Smooth muscle cell of the brain vasculature (primary cell): Measurements from ENCODE around the gene FBN2.
A peak's percentile ranks its signal among the peaks of the same experiment; 100 is the strongest.
"Not testable (repeated sequence)": the region's sequence is repeated elsewhere in the genome, so short reads cannot be mapped to it uniquely, and the experiment has no call there.

ENCODE experiments used
- DNase-seq: peaks from one replicate; pipeline ENCODE4 v3.0.0-alpha.2; 2012; ENCODE audit warnings: low read depth, low spot score

Gene FBN2

DNA sequence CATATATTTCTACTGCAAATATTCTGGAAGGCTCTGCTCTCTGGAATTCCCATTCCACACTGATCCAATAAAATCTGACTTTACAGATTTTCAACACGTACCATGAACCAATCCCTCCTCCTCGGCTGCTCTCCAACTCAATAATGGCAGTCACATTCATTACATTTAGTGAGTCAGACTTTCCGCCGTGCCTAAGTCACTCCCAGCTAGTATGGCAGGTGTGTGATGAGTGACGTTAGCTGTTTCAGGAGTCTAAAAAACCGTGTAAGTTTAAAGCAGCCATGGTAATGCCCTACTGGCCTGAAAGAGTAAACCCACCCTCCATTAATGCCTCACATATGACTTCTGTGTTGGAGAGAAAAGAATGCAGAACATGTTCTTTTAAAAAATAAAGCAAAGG lies 3.3 kb downstream of the FBN2 start:
- DNase-seq = no peak

DNA sequence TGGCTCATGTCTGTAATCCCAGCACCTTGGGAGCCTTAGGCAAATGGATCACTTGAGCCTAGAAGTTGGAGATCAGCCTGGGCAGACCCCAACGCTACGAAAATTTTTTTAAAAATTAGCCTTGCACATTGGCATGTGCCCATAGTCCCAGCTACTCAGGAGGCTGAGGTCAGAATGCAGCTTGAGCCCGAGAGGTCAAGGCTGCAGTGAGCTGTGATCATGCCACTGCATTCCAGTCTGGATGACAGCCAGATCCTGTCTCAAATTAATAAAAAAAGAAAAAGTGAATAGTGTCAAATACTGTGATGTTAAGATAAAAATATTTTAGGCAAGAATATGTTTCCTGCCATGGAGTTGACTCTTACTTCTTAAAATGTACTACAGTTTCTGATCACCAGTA lies 5.3 kb downstream of the FBN2 start:
- DNase-seq = no peak

DNA sequence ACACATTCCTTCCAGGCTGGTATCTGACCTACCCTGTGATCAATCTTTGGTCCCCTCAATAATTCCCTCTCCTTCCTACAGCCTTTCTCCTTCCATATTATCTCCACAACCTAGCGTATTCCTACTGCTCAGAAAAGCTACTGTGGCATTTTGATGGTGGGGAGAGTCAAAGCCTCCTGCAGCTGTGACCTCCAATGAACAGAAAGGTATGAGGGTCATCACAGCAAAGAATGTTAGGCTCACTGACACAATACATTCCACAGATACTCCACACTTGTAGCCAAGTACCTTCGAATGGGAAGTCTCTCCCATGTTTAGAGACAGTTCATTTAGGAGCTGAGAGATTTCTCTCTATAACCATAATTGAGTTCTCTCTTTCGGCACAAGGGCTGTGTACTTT lies 5.9 kb downstream of the FBN2 start:
- DNase-seq = no peak

DNA sequence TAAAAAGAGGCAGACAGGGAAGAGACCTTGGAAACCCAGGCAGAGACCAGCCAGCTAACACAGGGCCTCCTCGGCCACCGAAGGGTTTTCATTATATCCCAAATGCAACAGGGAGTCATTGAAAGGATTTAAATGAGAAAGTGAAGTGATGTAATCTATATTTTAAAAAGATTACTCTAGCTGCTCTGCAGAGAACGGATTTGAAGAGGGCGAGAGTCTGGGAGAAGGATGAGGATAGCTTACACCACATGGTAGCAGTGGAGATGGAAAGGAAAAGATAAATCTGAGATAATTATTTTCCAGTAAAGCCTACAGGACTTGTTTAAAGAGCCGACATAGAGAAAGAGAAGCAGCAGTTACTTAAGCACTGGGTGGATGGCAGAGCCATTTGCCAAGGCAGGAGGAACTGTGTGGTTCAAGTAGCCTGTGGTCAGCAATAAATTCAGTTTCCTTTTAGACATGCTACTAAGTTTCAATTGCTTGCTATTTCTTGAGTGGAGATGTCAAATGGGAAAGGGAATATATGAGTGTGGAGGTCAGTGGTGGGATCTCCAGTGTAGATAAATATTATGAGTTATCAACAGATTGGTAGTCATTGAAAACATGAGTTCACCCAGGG lies 9.3 kb downstream of the FBN2 start:
- no peak for DNase-seq

DNA sequence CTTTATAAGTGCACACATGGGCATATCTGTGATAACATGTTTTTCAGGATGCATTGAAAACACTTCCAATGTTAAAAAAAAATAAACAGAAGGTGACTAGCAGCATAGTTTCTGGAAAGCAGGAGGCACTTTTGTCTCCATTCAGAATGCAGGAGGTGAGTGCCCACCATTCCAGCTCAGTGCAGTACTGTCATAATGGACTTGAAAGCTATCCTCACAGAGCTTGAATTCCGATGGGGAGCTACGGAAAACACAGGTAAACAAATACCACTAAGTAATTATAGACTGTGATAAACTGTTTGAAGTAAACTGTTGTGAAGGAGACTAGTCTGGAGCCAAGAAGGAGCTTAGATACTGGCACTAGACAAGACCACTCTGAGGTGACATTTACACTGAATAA lies 9.9 kb downstream of the FBN2 start:
- no peak for DNase-seq

DNA sequence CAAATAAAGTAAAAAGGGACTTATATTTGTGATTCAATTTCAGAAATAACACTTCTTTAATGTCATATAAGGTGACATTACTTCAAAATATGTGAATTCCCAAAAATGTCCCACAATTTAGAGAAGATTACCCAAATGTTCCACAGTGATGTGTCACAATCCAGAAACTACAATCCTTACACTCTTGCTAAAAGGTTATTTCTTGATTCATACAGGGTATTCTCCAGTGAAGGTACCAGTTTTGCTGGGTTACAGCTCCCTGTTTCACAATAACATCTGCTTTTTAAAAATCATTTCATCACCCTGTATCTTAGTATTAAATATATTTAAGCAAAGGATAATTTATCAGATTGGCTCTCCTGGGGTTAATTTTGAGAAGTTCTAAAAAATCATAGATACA lies 11.0 kb downstream of the FBN2 start:
- DNase-seq = no peak

DNA sequence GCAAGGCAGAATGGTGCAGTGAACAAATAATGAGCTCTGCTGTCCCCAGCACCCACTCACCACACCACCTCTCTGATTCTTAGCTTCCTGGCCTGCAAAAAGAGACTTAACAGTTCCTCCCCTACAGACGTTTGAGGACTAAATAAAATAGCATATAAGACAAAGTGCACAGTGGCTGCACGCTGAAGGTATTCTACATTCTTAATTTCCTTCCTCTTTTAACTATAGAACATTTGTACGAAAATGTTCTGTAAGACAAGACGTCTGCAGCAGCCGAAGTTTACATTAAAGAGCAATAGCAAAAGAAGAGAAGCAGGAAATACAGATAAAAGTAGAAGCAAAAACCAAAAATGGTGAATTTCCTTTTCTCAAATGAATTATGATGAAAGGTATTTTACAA lies 15.7 kb downstream of the FBN2 start:
- no peak for DNase-seq

DNA sequence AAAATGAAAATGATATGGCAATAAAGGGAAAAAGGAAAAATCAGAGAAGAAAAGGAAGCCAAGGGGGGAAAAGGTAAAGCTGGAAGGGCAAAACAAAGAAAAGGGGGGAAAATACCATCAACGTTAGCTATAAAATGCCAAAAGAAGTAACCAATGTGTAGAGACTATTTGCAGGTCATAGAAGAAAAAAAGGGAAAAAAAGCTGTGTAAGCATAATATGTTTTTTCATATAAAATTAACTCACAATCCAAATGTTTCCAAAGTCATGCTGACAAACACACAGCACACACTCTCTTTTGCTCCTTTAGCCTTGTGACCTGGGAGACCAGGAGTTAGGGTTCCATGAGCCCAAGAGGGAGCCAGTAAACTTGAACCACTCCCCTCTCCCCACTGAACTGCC lies 18.2 kb downstream of the FBN2 start:
- no peak for DNase-seq

DNA sequence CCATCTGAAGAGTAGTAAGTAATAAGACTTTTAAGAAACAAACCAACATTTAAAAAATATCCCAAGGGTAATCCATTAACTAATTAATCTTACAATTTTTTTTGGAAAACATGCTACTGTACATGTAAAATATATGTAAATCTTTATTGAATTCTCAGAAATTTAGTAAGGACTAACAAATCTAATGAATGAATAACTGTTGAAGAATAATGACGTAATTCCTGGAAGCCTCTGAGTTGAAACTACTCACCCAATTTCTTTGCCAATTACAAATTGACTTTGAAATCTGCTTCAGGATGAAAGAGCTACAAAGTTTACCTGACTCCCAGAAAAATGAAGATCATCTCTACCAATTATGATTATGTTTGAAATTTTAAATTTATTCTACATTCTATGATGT lies 21.1 kb downstream of the FBN2 start:
- DNase-seq = no peak

DNA sequence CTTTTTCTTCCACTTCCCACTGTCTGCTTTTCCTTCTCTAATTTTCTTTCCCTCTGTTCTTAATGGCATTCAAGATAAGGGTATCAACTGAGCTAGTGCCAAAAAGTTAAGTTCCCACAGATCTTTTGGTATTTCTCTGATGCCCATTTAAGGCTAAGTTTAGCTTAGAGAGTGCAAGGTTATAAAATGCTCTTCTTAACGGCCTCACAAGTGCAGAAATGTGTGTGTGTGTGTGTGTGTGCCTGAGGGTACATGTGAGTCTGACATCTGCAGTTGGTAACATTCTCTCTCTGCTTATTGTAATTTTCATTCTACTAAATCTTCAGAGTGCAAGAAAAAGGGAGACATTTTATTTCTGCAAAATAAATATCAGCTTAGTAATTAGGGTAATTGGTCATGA lies 24.2 kb downstream of the FBN2 start:
- no peak for DNase-seq

DNA sequence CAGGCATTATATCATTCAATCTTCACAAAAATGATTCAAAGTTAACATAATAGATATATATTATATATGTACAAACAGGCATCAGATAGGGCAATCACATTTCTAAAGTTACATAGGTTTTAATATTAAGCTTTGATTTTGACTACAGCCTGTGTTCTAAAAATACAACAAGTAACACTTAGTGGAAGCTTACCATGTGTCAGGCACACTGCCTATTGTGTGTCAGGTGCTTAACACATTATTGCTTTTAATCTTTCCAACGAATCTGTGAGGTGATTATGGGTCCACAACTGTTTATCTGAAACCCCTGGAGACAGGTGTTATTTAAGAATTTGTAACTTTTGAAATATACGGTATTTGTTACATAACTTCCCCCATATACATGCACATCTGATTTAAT lies 25.2 kb downstream of the FBN2 start:
- DNase-seq = no peak

DNA sequence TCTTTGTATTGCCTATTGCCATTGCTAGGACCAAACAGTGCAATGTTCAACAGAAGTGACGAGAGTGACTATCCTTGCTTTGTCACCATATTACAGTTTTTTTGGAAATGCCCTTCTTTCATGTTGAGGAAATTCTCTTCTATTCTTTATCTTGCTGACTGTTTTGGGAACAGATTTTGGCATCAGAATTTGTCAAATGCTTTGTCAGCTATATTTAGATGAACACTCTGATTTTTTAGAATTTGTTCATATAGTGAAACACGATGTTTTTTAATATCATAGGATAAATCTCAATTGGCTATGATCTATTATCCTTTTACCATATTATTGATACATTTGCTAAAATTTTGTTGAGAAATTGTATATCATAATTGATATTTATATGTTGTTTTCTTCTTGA lies 31.4 kb downstream of the FBN2 start:
- no peak for DNase-seq

DNA sequence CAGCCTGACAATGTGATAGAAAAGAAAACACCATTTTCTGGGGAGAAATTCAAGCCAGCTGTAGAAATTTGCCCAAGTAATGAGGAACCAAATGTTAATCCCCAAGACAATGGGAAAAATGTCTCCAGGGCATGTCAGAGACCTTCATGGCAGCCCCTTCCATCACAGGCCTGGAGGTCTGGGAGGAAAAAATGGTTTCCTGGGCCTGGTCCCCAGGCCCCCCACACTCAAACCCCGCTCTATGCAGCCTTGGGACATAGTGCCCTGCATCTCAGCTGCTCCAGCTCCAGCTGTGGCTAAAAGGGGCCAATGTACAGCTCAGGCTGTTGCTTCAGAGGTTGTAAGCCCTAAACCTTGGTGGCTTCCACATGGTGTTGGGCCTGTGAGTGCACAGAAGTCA lies 34.3 kb downstream of the FBN2 start:
- not testable (repeated sequence) for DNase-seq

DNA sequence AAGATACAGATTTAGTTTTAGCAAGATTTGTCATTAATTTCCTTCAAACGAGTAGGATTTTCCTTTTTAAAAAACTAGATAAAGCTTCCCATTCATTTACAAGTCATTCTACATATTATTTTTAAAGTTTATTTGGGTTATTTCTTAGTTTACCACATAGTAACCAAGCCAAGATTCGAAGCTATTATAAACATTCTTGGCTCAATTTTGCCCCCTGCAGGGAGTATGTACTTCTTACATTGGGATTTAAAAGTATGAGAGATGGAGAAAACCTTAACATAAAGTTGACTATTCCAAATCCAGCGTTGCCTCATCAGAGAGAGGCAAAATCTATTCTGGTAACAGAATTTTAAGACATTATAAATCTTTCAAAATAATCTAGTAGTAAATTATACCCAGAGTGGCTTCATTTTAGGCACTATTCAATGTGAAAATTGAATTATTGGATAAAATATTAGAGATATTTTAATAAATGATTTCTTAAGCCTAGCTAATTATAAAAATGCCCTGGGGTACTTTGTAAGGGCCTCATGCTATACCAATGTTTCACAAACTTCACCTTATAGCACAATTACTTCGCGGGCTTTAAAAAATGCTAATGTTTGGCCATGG lies 39.1 kb downstream of the FBN2 start:
- DNase-seq = peak; percentile 71

DNA sequence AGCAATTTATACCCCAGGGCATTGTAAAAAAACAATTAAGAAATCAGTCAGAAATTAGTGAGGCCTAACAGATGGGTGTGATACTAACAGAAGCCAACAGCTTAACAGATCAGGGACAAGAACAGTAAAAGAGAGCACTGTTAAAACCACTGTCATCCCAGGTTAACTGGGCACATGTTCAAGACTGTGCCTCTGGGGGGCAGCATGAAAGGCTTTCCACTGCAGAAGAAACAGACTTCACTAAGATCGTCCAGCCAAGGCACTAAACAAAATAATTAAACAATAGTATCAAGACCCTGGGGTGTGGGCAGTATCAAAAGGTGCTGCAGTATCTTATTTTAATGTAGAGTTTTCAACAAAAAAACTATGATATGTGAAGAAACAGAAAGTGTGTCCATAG lies 43.5 kb downstream of the FBN2 start:
- no peak for DNase-seq

DNA sequence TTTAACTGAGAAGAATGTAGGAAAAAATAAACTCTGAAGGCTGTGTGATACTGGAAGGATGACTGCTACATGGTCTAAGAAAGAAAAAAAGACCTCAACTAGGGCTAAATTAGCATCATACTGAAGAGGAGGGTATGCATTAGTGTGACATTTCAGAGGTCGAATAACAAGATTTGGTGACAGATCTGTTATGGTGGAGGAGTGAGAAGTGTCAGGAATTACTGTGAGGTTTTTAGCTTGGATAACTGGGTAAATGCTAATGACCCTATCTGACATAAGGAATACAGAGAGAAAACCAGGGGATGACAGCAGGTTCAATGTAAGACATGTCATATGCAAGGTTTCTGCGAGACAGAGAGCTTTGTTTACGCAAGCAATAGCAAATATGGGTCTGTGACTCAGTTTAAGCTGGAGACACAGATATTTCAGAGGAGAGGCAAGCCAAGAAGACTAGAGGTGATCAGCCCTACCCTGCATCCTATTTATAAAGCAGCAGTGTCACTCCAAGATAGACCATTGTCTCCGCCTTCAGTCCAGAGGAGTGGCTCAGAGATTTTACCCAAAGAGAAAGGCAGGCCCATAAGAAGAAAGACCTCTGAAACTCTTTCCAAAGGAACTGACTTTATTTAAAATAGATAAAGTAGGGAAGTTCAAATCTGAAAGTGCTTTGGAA lies 44.3 kb downstream of the FBN2 start:
- DNase-seq = no peak

DNA sequence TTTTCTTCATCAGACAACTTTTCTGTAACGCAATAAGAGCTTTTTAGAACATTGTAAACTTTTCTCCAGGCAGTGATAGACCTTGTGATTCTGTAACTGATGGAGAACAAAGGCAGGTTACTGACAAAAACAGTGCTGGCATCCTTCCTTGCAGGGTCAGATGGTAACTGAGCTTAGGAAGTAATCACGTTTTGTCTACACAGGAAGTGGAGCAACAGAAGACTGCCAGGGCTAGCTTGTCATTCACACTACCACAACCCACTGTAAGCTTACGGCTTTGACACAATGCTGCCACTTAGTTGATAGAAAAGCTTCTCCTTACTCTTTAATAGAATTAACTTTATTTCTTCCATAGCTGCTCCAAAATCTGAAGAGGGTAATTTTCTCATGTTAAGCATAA lies 46.8 kb downstream of the FBN2 start:
- no peak for DNase-seq

DNA sequence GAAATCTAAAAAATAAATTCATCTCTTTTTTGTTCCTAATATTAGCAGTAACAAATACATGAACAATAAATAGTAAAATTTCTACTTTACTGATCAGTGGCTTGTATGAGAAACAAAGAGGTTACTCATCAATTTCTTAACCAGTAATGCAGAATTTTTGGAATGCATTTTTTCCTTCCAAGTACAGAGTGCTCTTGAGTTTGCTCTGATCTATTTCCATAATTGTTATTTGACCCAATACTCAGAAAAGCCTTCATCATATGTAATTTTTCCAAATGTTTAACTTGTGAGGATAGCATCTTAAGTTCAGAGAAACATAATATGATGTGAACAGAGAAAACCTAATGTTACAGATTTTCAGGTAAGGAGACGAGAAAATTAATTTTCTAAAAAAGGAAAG lies 47.3 kb downstream of the FBN2 start:
- no peak for DNase-seq

DNA sequence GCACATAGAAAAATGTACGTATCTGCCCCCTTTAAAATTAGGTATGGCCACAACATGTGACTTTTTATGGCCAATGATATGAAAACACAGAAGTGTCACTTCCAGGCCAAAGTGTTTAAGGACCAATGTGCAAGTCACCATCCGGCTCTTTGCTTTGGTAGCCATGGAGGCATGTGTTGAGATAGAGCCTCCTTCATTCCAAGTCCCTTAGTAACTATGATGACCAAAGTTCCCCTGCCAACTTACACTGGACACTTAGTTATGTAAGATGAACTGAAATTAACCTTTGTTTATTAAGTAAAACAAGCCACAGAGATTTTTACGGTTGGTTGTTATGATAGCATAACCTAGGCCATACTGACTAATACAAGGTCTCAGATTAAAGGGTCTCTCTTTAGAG lies 51.0 kb downstream of the FBN2 start:
- DNase-seq = no peak

DNA sequence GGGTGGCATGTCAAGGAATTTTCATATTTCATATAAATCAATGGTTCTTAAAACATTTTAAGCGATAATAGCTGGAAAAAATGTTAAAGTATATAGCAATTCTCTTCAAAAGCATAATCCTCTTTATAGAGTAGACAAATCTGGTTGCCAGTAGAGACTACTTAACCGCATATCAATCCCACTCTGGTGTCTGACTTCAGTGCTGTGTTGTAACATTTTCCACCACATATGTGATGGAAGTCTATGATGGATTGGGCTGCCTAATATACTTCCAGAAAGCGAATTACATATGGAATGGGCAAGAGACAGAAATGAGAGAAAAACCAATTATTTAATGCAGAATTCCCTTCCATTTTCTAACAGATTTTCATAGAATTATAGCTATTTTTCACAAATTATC lies 54.3 kb downstream of the FBN2 start:
- DNase-seq = no peak

DNA sequence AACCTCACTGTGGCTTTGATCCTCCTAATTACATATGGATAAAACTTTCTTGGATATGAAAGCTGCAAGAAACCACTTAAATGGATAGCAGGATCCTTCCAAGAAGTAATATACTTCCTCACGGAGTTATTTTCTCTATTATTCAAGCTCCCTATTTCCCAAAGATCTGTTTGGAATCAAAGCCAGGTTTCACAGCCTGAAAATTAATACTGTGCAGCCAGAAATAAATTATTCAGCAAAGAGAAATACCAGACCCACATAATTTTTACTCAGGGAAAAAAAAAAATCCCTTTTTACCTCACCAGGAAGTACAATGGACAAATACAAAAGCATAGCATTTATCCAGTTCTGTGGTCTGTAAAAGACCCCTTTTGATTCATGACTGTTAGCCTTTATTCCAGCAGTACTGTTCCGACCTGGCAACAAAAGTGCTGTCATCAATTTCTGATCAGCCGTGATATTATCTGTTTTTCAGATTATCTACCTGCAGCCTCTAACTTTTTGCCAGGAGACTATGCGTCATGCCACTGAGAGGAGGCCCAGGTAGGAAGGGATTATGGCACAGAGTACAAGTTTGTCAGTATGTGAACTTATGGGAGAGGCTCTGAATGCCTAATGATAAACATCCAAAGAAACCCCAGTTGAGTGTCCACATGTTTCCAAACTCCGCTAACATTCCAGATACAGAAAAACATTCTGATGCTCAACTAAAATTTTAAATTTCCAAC lies 57.0 kb downstream of the FBN2 start:
- no peak for DNase-seq

DNA sequence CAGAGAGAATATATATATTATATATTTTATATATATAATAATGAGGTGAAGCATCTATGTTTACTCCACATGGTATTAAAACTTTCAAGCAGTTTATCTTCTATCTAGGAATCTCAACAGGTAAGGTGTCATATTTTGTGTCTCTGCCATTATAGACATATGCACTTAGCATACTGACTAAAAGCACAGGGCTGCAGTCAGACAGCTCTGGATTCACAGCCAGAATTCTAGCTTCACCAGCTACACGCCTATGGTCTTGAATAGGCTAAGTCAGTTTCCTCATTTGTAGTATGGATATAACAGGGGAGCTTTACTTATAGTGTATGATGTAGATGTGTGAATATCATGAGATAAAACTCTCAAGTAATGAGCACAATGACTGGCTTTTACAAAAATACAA lies 57.9 kb downstream of the FBN2 start:
- DNase-seq = no peak
